B cell (primary cell): Measurements from ENCODE around the gene RDH13. TPM values are rescaled to one million over a fixed set of nuclear protein-coding genes. Genes with fewer than 3 reads are reported as not detected.

Experiments
- ATAC-seq: fragments of 200-7000 bp; cut with Tn5 transposase; one replicate; pipeline ENCODE4 v1.10.0; 2021; ENCODE audit warnings: low read depth, mild to moderate bottlenecking, moderate number of reproducible peaks, moderate library complexity
- CTCF ChIA-PET: fragments of 350-600 bp; sonication (Branson Sonifier 250); formaldehyde crosslinking; loops from one replicate; lab custom pipeline; 2021; ENCODE audit warnings: antibody characterized with exemption, inconsistent platforms; lab: Charles Lee
- POLR2A ChIA-PET: fragments of 350-600 bp; sonication (Branson Sonifier 250); formaldehyde crosslinking; loops from one replicate; lab custom pipeline; 2021; ENCODE audit warnings: antibody characterized with exemption; lab: Charles Lee
- DNase-seq: peaks from one replicate; pipeline ENCODE4 v3.0.0; 2013
- H2AFZ ChIP-seq: 2 replicates; pipeline ENCODE4 v1.6.1; 2012; ENCODE audit warnings: mild to moderate bottlenecking, low read depth, low read length; ENCODE audit not compliant: insufficient read depth, poor library complexity, severe bottlenecking
- H3K27ac ChIP-seq, 2 donors: 1 replicate in 1 of 2; 2 replicates in 1 of 2; pipeline ENCODE4 v1.5.1; 2012 to 2013; ENCODE audit warnings: low read length in 2 of 2, mild to moderate bottlenecking in 2 of 2, moderate library complexity in 1 of 2
- H3K27me3 ChIP-seq, 4 experiments: fragments of 200-600 bp in 1 of 4; sonication (generic) in 1 of 4; replicated peaks in 1 of 4; 1 replicate in 2 of 4; 2 replicates in 2 of 4; pipeline versions ENCODE4 v1.6.1 to v1.7.0; 2013 to 2016; ENCODE audit warnings: low read length in 3 of 4, mild to moderate bottlenecking in 2 of 4, mixed read lengths in 1 of 4, moderate library complexity in 1 of 4; ENCODE audit not compliant: insufficient read depth in 4 of 4, control insufficient read depth in 3 of 4; ENCODE audit errors: control extremely low read depth in 1 of 4
- H3K36me3 ChIP-seq, 2 experiments: replicated peaks in 1 of 2; 1 replicate in 1 of 2; 2 replicates in 1 of 2; pipeline versions ENCODE4 v1.6.1 to v1.7.1; 2013; ENCODE audit warnings: low read length in 1 of 2; ENCODE audit not compliant: insufficient read depth in 2 of 2, control insufficient read depth in 1 of 2; ENCODE audit errors: control extremely low read depth in 1 of 2, extremely low read depth in 1 of 2
- H3K4me1 ChIP-seq, 2 donors: fragments of 200-600 bp in 1 of 2; sonication (generic) in 1 of 2; 1 replicate in 1 of 2; 2 replicates in 1 of 2; pipeline versions ENCODE4 v1.5.1 to v1.6.1; 2013 to 2017; ENCODE audit warnings: low read length in 2 of 2; ENCODE audit not compliant: control insufficient read depth in 2 of 2, insufficient read depth in 2 of 2
- H3K4me2 ChIP-seq: replicated peaks from 2 replicates; pipeline ENCODE3; 2012; ENCODE audit warnings: mild to moderate bottlenecking, low read depth, low read length; ENCODE audit not compliant: poor library complexity, severe bottlenecking
- H3K4me3 ChIP-seq, 5 experiments: fragments of 200-600 bp in 1 of 5; sonication (generic) in 1 of 5; 1 replicate in 3 of 5; 2 replicates in 2 of 5; pipeline versions ENCODE4 v1.5.1 to v1.7.0; 2011 to 2016; ENCODE audit warnings: low read length in 4 of 5, mild to moderate bottlenecking in 4 of 5, low read depth in 2 of 5, control low read depth in 1 of 5, moderate library complexity in 1 of 5; ENCODE audit not compliant: insufficient read depth in 1 of 5; ENCODE audit errors: control extremely low read depth in 1 of 5, extremely low read depth in 1 of 5
- H3K79me2 ChIP-seq: fragments of 200-600 bp; sonication (generic); one replicate; pipeline ENCODE4 v1.6.0; 2016; ENCODE audit warnings: low read length; ENCODE audit not compliant: control insufficient read depth, insufficient read depth
- H3K9ac ChIP-seq: fragments of 200-600 bp; sonication (generic); 2 replicates; pipeline ENCODE4 v1.6.1; 2017; ENCODE audit warnings: mild to moderate bottlenecking, low read length, moderate library complexity
- H3K9me3 ChIP-seq, 3 donors: one replicate each; pipeline versions ENCODE4 v1.6.1 to v1.7.1; 2013; ENCODE audit warnings: low read length in 2 of 3; ENCODE audit not compliant: control insufficient read depth in 2 of 3, insufficient read depth in 1 of 3; ENCODE audit errors: control extremely low read depth in 1 of 3
- H4K20me1 ChIP-seq: 2 replicates; pipeline ENCODE4 v1.6.0; 2012; ENCODE audit warnings: mild to moderate bottlenecking, low read length; ENCODE audit not compliant: insufficient read depth, control insufficient read depth, poor library complexity, severe bottlenecking
- H3K27ac Mint-ChIP-seq: one replicate; pipeline ENCODE4 v1.8.0; 2021; ENCODE audit warnings: mixed read lengths
- H3K27me3 Mint-ChIP-seq: one replicate; pipeline ENCODE4 v1.8.0; 2021; ENCODE audit warnings: mixed read lengths
- H3K4me1 Mint-ChIP-seq: one replicate; pipeline ENCODE4 v1.8.0; 2021; ENCODE audit warnings: mixed read lengths
- H3K4me3 Mint-ChIP-seq: one replicate; pipeline ENCODE4 v1.8.0; 2021; ENCODE audit warnings: mixed read lengths
- H3K9me3 Mint-ChIP-seq: one replicate; pipeline ENCODE4 v1.8.0; 2022; ENCODE audit warnings: mixed read lengths; ENCODE audit not compliant: insufficient read depth
- EZH2 ChIP-seq: IDR thresholded peaks from 2 replicates; pipeline ENCODE4 v1.6.1; 2012; ENCODE audit warnings: borderline replicate concordance, low read depth, mild to moderate bottlenecking, moderate library complexity, low read length; ENCODE audit not compliant: insufficient read depth, poor library complexity, severe bottlenecking
- WGBS: methylation state at CpG from one replicate; pipeline ENCODE4 v1.1.5; 2013; ENCODE audit warnings: missing lambda C conversion rate; ENCODE audit not compliant: insufficient coverage; 5-methylcytosine and 5-hydroxymethylcytosine counted together
- intact Hi-C: fragments of 100-400 bp; cut with micrococcal nuclease; formaldehyde crosslinking; loops from one replicate; pipeline ENCODE4 v1.10.0; 2022
- polyA plus RNA-seq: library from polyadenylated mRNA; depleted of rRNA; stranded (reverse); fragments of >200 nt; gene quantifications from 2 replicates; pipeline ENCODE4 v1.2.3, GENCODE V29; 2012
- total RNA-seq, 2 donors: library from RNA; stranded (reverse); fragments of 120-200 nt in 1 of 2; gene quantifications; 1 replicate in 1 of 2; 2 replicates in 1 of 2; pipeline versions ENCODE4 v1.2.3 to v1.2.4, GENCODE V29; 2013 to 2022
- TF ChIP-seq, protein P1 (sequence below): fragments of 200-600 bp; IDR thresholded peaks from one replicate; pipeline ENCODE4 v1.8.0; 2022; ENCODE audit warnings: antibody characterized with exemption, mild to moderate bottlenecking

Gene RDH13
- total and polyA plus RNA-seq, 2 donors (not counting 1 experiment from before 2014, with no cell fraction given): 17.5 to 20.4 TPM

DNA sequence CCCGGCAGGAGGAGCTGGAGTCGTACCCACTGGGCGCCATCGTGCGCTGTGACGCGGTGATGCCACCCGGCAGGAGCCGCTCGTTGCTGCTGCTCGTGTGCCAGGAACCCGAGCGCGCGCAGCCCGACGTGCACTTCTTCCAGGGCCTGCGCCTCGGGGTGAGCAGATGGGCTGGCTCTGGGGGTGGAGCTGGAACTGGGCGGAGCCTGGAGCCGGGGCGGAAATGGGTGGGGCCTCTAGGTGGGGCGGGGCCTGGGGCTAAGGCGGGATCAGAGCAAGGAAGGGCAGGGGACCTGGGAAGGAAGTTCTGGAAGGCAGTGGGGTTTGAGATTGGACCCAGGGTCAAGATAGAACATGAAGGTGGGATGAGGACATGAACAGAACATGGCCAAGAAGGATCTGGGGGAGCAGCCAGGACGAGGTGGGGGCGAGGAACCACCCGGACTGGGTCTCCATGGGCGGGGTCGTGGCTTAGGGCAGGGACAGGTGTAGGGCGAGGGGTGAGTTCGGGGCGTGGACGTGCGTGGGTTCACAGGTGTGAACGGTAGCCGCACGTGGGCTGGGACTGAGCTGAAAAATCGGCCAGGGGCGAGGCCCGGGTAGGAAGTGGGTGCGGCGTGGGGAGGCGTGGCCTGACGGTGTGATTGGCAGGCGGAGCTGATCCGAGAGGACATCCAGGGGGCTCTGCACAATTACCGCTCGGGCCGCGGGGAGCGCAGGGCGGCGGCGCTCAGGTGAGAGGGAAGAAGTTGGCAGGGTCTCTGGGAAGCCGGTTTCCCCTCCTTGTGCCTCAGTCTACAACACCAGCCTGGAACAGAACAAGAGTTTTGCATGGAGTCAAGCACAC is 17.4 kb upstream of the RDH13 start:
- intact Hi-C loops: no loop called here
- Histone ChIP-seq H3K4me1 (peaks cover 30% of the 10 kb centered on the region in 2 donors), H3K36me3 (no peaks in the 10 kb centered on the region), H3K9me3 (peaks cover 0 to 46% (median 4%) of the 10 kb centered on the region in 3 donors), H3K4me3 (peak overlapping the region in 4 of 5 experiments; percentile 39 to 84 (median 59)), H3K27ac (no peak overlapping the region), H3K27me3 (peaks cover 0 to 78% (median 24%) of the 10 kb centered on the region in 4 experiments), H3K4me2 (peak overlapping the region; percentile 96), H3K79me2 (no peaks in the 10 kb centered on the region), H4K20me1 (no peaks in the 10 kb centered on the region), H3K9ac (peak overlapping the region; percentile 65), H2AFZ (peak overlapping the region; percentile 73)
- Mint-ChIP-seq H3K9me3 (peaks cover 7% of the 10 kb centered on the region), H3K4me1 (peaks cover 33% of the 10 kb centered on the region), H3K27me3 (peaks cover 61% of the 10 kb centered on the region), H3K27ac (peak overlapping the region; percentile 46), H3K4me3 (peak overlapping the region; percentile 88)
- ChIA-PET POLR2A (interaction anchor here (0.5 to 0.6 kb wide), 2 partner anchors 12 to 313 kb away, joined by 5 to 15 read pairs; no protein-coding TSS in a partner anchor), CTCF (interaction anchor here (1.2 kb wide), 1 partner anchor 8 kb away, joined by 3 read pairs; no protein-coding TSS in a partner anchor)
- peak; percentile 66 for DNase-seq
- peak; percentile 25 for ATAC-seq
- 13% methylated on average over 51 of the region's 55 CpGs for WGBS
- TF ChIP-seq EZH2: no peak

GRCh38 chr19:55079400-55080038 is 16.6 kb upstream of the RDH13 start:
- DNase-seq (no peak), ATAC-seq (no peak)
- 86% methylated on average over 18 of the region's 19 CpGs for WGBS
- Histone ChIP-seq H3K9me3 (peaks cover 0 to 46% (median 4%) of the 10 kb centered on the region in 3 donors), H4K20me1 (no peaks in the 10 kb centered on the region), H3K4me3 (no peak overlapping the region), H3K79me2 (no peaks in the 10 kb centered on the region), H3K36me3 (no peaks in the 10 kb centered on the region), H3K4me1 (peaks cover 30% of the 10 kb centered on the region in 2 donors), H2AFZ (no peak overlapping the region), H3K4me2 (peak overlapping the region; percentile 96), H3K9ac (no peak overlapping the region), H3K27ac (no peak overlapping the region), H3K27me3 (peaks cover 0 to 74% (median 24%) of the 10 kb centered on the region in 4 experiments)
- CTCF ChIA-PET: interaction anchor here (1.2 kb wide), 1 partner anchor 9 kb away, joined by 3 read pairs; no protein-coding TSS in a partner anchor
- peaks cover 7% of the 10 kb centered on the region for H3K9me3 Mint-ChIP-seq
- H3K27ac Mint-ChIP-seq: no peak overlapping the region
- H3K4me3 Mint-ChIP-seq: peak overlapping the region; percentile 88
- H3K27me3 Mint-ChIP-seq: peaks cover 63% of the 10 kb centered on the region
- peaks cover 33% of the 10 kb centered on the region for H3K4me1 Mint-ChIP-seq
- intact Hi-C loops: no loop called here
- TF ChIP-seq EZH2: no peak
- TF ChIP-seq, protein P1, sequence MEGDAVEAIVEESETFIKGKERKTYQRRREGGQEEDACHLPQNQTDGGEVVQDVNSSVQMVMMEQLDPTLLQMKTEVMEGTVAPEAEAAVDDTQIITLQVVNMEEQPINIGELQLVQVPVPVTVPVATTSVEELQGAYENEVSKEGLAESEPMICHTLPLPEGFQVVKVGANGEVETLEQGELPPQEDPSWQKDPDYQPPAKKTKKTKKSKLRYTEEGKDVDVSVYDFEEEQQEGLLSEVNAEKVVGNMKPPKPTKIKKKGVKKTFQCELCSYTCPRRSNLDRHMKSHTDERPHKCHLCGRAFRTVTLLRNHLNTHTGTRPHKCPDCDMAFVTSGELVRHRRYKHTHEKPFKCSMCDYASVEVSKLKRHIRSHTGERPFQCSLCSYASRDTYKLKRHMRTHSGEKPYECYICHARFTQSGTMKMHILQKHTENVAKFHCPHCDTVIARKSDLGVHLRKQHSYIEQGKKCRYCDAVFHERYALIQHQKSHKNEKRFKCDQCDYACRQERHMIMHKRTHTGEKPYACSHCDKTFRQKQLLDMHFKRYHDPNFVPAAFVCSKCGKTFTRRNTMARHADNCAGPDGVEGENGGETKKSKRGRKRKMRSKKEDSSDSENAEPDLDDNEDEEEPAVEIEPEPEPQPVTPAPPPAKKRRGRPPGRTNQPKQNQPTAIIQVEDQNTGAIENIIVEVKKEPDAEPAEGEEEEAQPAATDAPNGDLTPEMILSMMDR: no peak
- POLR2A ChIA-PET: no interaction called here
